Stimulated activated naive CD8-positive, alpha-beta T cell treated with anti-CD3 and anti-CD28 coated beads, Interleukin-15, Interleukin-2, amounts not matched to agents 100 U/mL and 50 U/mL, for 24 hours (primary cell): ENCODE results near the gene KCNC1.

Source experiments
- ATAC-seq: fragments of 150-1000 bp; cut with Tn5 transposase; one replicate; pipeline ENCODE4 v1.10.0; 2021
- DNase-seq: peaks from one replicate; pipeline ENCODE4 v3.0.0; 2021

The KCNC1 gene

GRCh38 chr11:17774232-17775034, 39.9 kb downstream of the KCNC1 start:
- DNase-seq = no peak
- no peak for ATAC-seq

- DNase-seq = no peak
- ATAC-seq = no peak
Observed at GRCh38 chr11:17775035-17775348, 40.4 kb downstream of the KCNC1 start.

- no peak for DNase-seq
- no peak for ATAC-seq
Observed at GRCh38 chr11:17775507-17776211, 41.1 kb downstream of the KCNC1 start.

- DNase-seq (no peak), ATAC-seq (no peak)
Observed at GRCh38 chr11:17776212-17776875, 41.8 kb downstream of the KCNC1 start.

GRCh38 chr11:17777086-17777737, 42.6 kb downstream of the KCNC1 start:
- no peak for DNase-seq
- ATAC-seq = no peak

GRCh38 chr11:17777738-17778091, 43.1 kb downstream of the KCNC1 start:
- DNase-seq (no peak), ATAC-seq (no peak)

GRCh38 chr11:17778352-17778751, 43.8 kb downstream of the KCNC1 start:
- DNase-seq = no peak
- ATAC-seq = no peak

- ATAC-seq (no peak), DNase-seq (no peak)
Observed at GRCh38 chr11:17778956-17779860, 44.6 kb downstream of the KCNC1 start.

GRCh38 chr11:17779861-17780594, 45.4 kb downstream of the KCNC1 start:
- DNase-seq (no peak), ATAC-seq (no peak)

GRCh38 chr11:17780668-17781067, 46.1 kb downstream of the KCNC1 start:
- ATAC-seq = no peak
- no peak for DNase-seq

- DNase-seq (no peak), ATAC-seq (no peak)
Observed at GRCh38 chr11:17781221-17781620, 46.6 kb downstream of the KCNC1 start.

- ATAC-seq (no peak), DNase-seq (no peak)
Observed at GRCh38 chr11:17781626-17782025, 47.0 kb downstream of the KCNC1 start.

GRCh38 chr11:17782145-17782544, 47.6 kb downstream of the KCNC1 start:
- DNase-seq (no peak), ATAC-seq (no peak)

- ATAC-seq = no peak
- no peak for DNase-seq
Observed at GRCh38 chr11:17782603-17783337, 48.2 kb downstream of the KCNC1 start.

GRCh38 chr11:17783878-17784277, 49.3 kb downstream of the KCNC1 start:
- ATAC-seq (no peak), DNase-seq (no peak)

- no peak for ATAC-seq
- no peak for DNase-seq
Observed at GRCh38 chr11:17786824-17787525, 52.4 kb downstream of the KCNC1 start.

- ATAC-seq (no peak), DNase-seq (no peak)
Observed at GRCh38 chr11:17788084-17788483, 53.5 kb downstream of the KCNC1 start.

GRCh38 chr11:17790453-17790852, 55.9 kb downstream of the KCNC1 start:
- no peak for DNase-seq

GRCh38 chr11:17791144-17791543, 56.6 kb downstream of the KCNC1 start:
- ATAC-seq = no peak
- DNase-seq = no peak

More at GRCh38 chr11:17790453-17790852, 55.9 kb downstream of the KCNC1 start:
- ATAC-seq = no peak

GRCh38 chr11:17792161-17792560, 57.6 kb downstream of the KCNC1 start:
- ATAC-seq (no peak), DNase-seq (no peak)
